Measurements from ENCODE around the gene FFAR3. TPM values are rescaled to one million over a fixed set of nuclear protein-coding genes. Genes with fewer than 3 reads are reported as not detected.

The FFAR3 gene
- total and polyA plus RNA-seq, 2 donors (not counting 3 experiments of a cell fraction or from before 2014, with no cell fraction given): not detected

DNA sequence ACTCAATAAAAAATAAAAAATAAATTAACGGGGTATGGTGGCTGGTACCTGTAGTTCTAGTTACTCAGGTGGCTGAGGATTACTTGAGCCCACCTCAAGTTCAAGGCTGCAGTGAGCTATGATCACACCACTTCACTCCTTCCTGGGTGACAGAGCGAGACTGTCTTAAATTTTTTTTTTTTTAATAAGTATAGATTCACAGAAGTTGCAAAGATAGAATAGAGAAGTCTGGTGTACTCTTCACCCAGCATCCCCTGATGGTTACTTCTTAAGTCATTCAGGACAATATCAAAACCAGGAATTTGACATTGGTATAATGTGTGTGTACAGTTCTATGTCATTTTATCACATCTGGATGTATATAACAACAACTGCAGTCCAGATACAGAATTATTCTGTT, 37.0 kb upstream of the FFAR3 start:
- Histone ChIP-seq H3K9ac (replicated peaks; ENCODE audit: extremely low read depth, insufficient read depth, low read length) (no peak overlapping the region), H3K4me2 (ENCODE audit: insufficient read depth, low read length) (no peak overlapping the region), H3K36me3 (ENCODE audit: control insufficient read depth in 2 of 2, extremely low read depth in 1 of 2, insufficient read depth in 2 of 2, low read length in 2 of 2) (no peaks in the 10 kb centered on the region), H3K9me1 (replicated peaks; ENCODE audit: control insufficient read depth, extremely low read depth, insufficient read depth, low read length) (no peaks in the 10 kb centered on the region), H3K27me3 (ENCODE audit: control insufficient read depth in 2 of 2, insufficient read depth in 2 of 2, low read length in 2 of 2) (peaks cover 1 to 8% of the 10 kb centered on the region in 2 experiments), H2AFZ (ENCODE audit: low read depth, low read length) (no peak overlapping the region), H4K20me1 (replicated peaks; ENCODE audit: control insufficient read depth, extremely low read depth, insufficient read depth, low read length) (no peaks in the 10 kb centered on the region), H3K9me3 (replicated peaks; ENCODE audit: control insufficient read depth, insufficient read depth, low read length) (no peaks in the 10 kb centered on the region), H3K27ac (ENCODE audit: insufficient read depth, low read depth, low read length) (no peak overlapping the region), H3K4me1 (ENCODE audit: control insufficient read depth, extremely low read depth, insufficient read depth, low read length) (peaks cover 5% of the 10 kb centered on the region), H3K79me2 (ENCODE audit: control insufficient read depth, insufficient read depth, low read length) (no peaks in the 10 kb centered on the region), H3K4me3 (replicated peaks in 1 of 3; ENCODE audit: insufficient read depth in 1 of 3, low read depth in 1 of 3, low read length in 3 of 3) (no peak overlapping the region)
- ChIA-PET POLR2A (no interaction called here), CTCF (no interaction called here)
- dilution Hi-C loops (cut with MboI; ENCODE audit: extremely low pct_ligation_motif_present, low sequenced_read_pairs): no loop called here
- FAIRE-seq (no peak), DNase-seq (ENCODE audit: low read depth, low spot score) (no peak)
- intact Hi-C loops (cut with micrococcal nuclease): no loop called here
- TF ChIP-seq JUN (IDR thresholded peaks at IDR 0.05; ENCODE audit: borderline replicate concordance, insufficient read depth, insufficient read length, low read depth): no peak
- TF ChIP-seq POLR2AphosphoS5 (IDR thresholded peaks at IDR 0.05; ENCODE audit: insufficient read depth, low read depth, low read length): no peak
- TF ChIP-seq, protein P1, sequence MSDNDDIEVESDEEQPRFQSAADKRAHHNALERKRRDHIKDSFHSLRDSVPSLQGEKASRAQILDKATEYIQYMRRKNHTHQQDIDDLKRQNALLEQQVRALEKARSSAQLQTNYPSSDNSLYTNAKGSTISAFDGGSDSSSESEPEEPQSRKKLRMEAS (IDR thresholded peaks at IDR 0.05; ENCODE audit: insufficient read depth, insufficient read length): no peak
- TF ChIP-seq GATA2 (IDR thresholded peaks at IDR 0.05; ENCODE audit: insufficient read depth, insufficient read length, low read depth, low read length): no peak
- no TSS peak for BruUV-seq (replicated peaks)

DNA sequence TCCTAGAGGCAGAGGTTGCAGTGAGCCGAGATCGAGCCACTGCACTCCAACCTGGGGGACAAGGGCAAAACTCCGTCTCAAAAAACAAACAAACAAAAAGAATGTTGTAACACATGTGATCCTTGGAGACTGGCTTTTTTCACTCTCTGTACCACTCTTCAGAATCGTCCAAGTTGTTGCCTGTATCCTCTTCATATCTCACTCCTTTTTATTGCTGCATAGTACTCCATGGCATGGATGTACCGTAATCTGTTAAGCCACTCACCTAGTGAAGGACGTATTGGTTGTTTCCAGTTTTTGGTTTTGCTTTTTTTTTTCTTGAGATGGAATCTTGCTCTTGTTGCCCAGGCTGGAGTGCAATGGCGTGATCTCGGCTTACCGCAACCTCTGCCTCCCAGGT, 36.2 kb upstream of the FFAR3 start:
- FAIRE-seq: no peak
- dilution Hi-C loops (cut with MboI; ENCODE audit: extremely low pct_ligation_motif_present, low sequenced_read_pairs): no loop called here
- H3K36me3 ChIP-seq (ENCODE audit: control insufficient read depth in 2 of 2, extremely low read depth in 1 of 2, insufficient read depth in 2 of 2, low read length in 2 of 2): no peaks in the 10 kb centered on the region

More for the DNA sequence above, 36.2 kb upstream of the FFAR3 start:
- Histone ChIP-seq H4K20me1 (replicated peaks; ENCODE audit: control insufficient read depth, extremely low read depth, insufficient read depth, low read length) (no peaks in the 10 kb centered on the region), H3K27me3 (ENCODE audit: control insufficient read depth in 2 of 2, insufficient read depth in 2 of 2, low read length in 2 of 2) (peaks cover 1 to 8% of the 10 kb centered on the region in 2 experiments), H3K9ac (replicated peaks; ENCODE audit: extremely low read depth, insufficient read depth, low read length) (no peak overlapping the region), H3K27ac (ENCODE audit: insufficient read depth, low read depth, low read length) (no peak overlapping the region), H3K9me1 (replicated peaks; ENCODE audit: control insufficient read depth, extremely low read depth, insufficient read depth, low read length) (no peaks in the 10 kb centered on the region), H3K79me2 (ENCODE audit: control insufficient read depth, insufficient read depth, low read length) (no peaks in the 10 kb centered on the region), H3K9me3 (replicated peaks; ENCODE audit: control insufficient read depth, insufficient read depth, low read length) (no peaks in the 10 kb centered on the region), H2AFZ (ENCODE audit: low read depth, low read length) (no peak overlapping the region), H3K4me3 (replicated peaks in 1 of 3; ENCODE audit: insufficient read depth in 1 of 3, low read depth in 1 of 3, low read length in 3 of 3) (no peak overlapping the region), H3K4me2 (ENCODE audit: insufficient read depth, low read length) (no peak overlapping the region), H3K4me1 (ENCODE audit: control insufficient read depth, extremely low read depth, insufficient read depth, low read length) (peaks cover 5% of the 10 kb centered on the region)
- intact Hi-C loops (cut with micrococcal nuclease): no loop called here
- ChIA-PET POLR2A (no interaction called here), CTCF (no interaction called here)
- TF ChIP-seq, protein P1 (IDR thresholded peaks at IDR 0.05; ENCODE audit: insufficient read depth, insufficient read length): no peak
- TF ChIP-seq EZH2 (IDR thresholded peaks at IDR 0.05; ENCODE audit: borderline replicate concordance, low read depth, low read length, severe bottlenecking): no peak
- TF ChIP-seq FOS (IDR thresholded peaks at IDR 0.05; ENCODE audit: borderline replicate concordance, insufficient read depth, low read length): no peak
- no peak for TF ChIP-seq POLR2AphosphoS5 (IDR thresholded peaks at IDR 0.05; ENCODE audit: insufficient read depth, low read depth, low read length)
- TF ChIP-seq POLR2A (IDR thresholded peaks at IDR 0.05; ENCODE audit: low read depth, low read length): no peak
- TF ChIP-seq MYC (IDR thresholded peaks at IDR 0.05; ENCODE audit: low read depth, low read length): no peak
- no peak for TF ChIP-seq GATA2 (IDR thresholded peaks at IDR 0.05; ENCODE audit: insufficient read depth, insufficient read length, low read depth, low read length)
- TF ChIP-seq JUN (IDR thresholded peaks at IDR 0.05; ENCODE audit: borderline replicate concordance, insufficient read depth, insufficient read length, low read depth): no peak
- no TSS peak for BruUV-seq (replicated peaks)
- no peak for DNase-seq (ENCODE audit: low read depth, low spot score)

All from endothelial cell of umbilical vein (primary cell).